Pancreas (tissue), 10 donors: ENCODE measurements around the gene ZSCAN1. TPM values are rescaled to one million over a fixed set of nuclear protein-coding genes. Genes with fewer than 3 reads are reported as not detected.

Source experiments
- ATAC-seq, 4 donors: fragments of 200-7000 bp; cut with Tn5 transposase; one replicate each; pipeline versions ENCODE4 v1.8.0 to v1.9.1; 2020; ENCODE audit warnings: mild to moderate bottlenecking in 4 of 4, moderate library complexity in 4 of 4
- DNase-seq, 6 donors: peaks; one replicate each; pipeline ENCODE4 v3.0.0-alpha.2; 2020
- FAIRE-seq: peaks from 2 replicates; lab custom pipeline; 2012; peaks lifted over from hg19 to GRCh38; lab: Jason Lieb, UNC
- H3K27ac ChIP-seq, 4 donors: fragments of 200-600 bp; sonication (generic); 1 replicate in 3 of 4; 2 replicates in 1 of 4; pipeline versions ENCODE4 v1.5.0 to v1.8.0; 2020
- H3K27me3 ChIP-seq, 4 donors: fragments of 200-600 bp; one replicate each; pipeline ENCODE4 v1.8.0; 2021
- H3K36me3 ChIP-seq, 3 donors: fragments of 200-600 bp; sonication (generic) in 1 of 3; one replicate each; pipeline versions ENCODE4 v1.5.0 to v1.8.0; 2020 to 2021
- H3K4me1 ChIP-seq, 3 donors: fragments of 200-600 bp; one replicate each; pipeline ENCODE4 v1.8.0; 2021
- H3K4me3 ChIP-seq, 4 donors: fragments of 200-600 bp; sonication (generic) in 2 of 4; one replicate each; pipeline versions ENCODE4 v1.5.0 to v1.8.0; 2020 to 2021
- H3K9me3 ChIP-seq, 4 donors: fragments of 200-600 bp; one replicate each; pipeline ENCODE4 v1.8.0; 2021
- CTCF ChIP-seq, 4 donors: fragments of 200-600 bp; sonication (generic) in 3 of 4; IDR thresholded peaks; one replicate each; pipeline versions ENCODE4 v1.5.0 to v1.8.0; 2021; ENCODE audit warnings: antibody characterized with exemption in 4 of 4
- WGBS, 2 donors: extraction: QIAGEN DNeasy Blood & Tissue Kit; methylation state at CpG; one replicate each; pipeline ENCODE4 v1.1.7; 2013; 5-methylcytosine and 5-hydroxymethylcytosine counted together
- intact Hi-C, 3 donors: fragments of 100-400 bp; cut with DNase I; formaldehyde crosslinking; loops; one replicate each; pipeline versions ENCODE4 v1.11.1 to v1.14.2; 2022
- polyA plus RNA-seq, 2 donors: library from polyadenylated mRNA; stranded (reverse); fragments of 200-250 nt; gene quantifications; one replicate each; pipeline ENCODE4 v1.2.3, GENCODE V29; 2013
- total RNA-seq, 6 donors: library from RNA; stranded (reverse); fragmentation: NEBNext Ultra II Directional in 4 of 6; extraction: Animal tissue kit (Norgen Biotek cat#: 25700) in 4 of 6; gene quantifications; one replicate each; pipeline versions ENCODE4 v1.2.1 to v1.2.4, GENCODE V29; 2021 to 2023
- donor health status: healthy with polysubstance abuse.
- donor health status: DM: no; HTN: no; CAD: no; lungs with moderate emphysema.
- donor health status: DM: no; HTN: no; CAD: no.
- donor health status: control.
- donor health status: control.
- donor health status: Bipolar disorder and iron deficiency.
- donor health status: DM: yes; HTN: yes; CAD: no.
- donor health status: DM: no; HTN: no; CAD: no.
- donor health status: DM: no; HTN: no; CAD: no.
- donor health status: DM: yes; HTN: yes; CAD: no.

The ZSCAN1 gene
- total and polyA plus RNA-seq, 8 donors = 0.25 to 7.1 (median 0.34) TPM; not detected in 1

GRCh38 chr19:58021541-58022282 lies 12.1 kb upstream of the ZSCAN1 start:
- ATAC-seq = peak; percentile 53 to 91 (median 82)
- no peaks in the 10 kb centered on the region for H3K36me3 ChIP-seq
- no peaks in the 10 kb centered on the region for H3K9me3 ChIP-seq
- TF ChIP-seq CTCF (IDR thresholded peaks at IDR 0.05) = peak in 2 of 4 donors; percentile 32 to 42
- no peaks in the 10 kb centered on the region for H3K27me3 ChIP-seq
- DNase-seq = peak in 3 of 6 donors; percentile 29 to 56 (median 40)
- intact Hi-C loops = loop anchor here in 1 of 3 donors (10.0 kb wide), 1 partner anchor 133 kb away; the partner anchor contains the start of gene ZNF329
- no peak overlapping the region for H3K4me3 ChIP-seq
- H3K4me1 ChIP-seq = no peaks in the 10 kb centered on the region
- H3K27ac ChIP-seq = no peak overlapping the region
- FAIRE-seq = no peak
- WGBS, 2 donors = 50 to 54% methylated on average over 30 of the region's 30 CpGs

GRCh38 chr19:58022283-58022660 lies 11.6 kb upstream of the ZSCAN1 start:
- no peaks in the 10 kb centered on the region for H3K4me1 ChIP-seq
- H3K27ac ChIP-seq = no peak overlapping the region
- ATAC-seq = no peak
- WGBS, 2 donors = 56 to 70% methylated on average over 4 of the region's 4 CpGs
- no peak for DNase-seq
- no peaks in the 10 kb centered on the region for H3K9me3 ChIP-seq
- no peak overlapping the region for H3K4me3 ChIP-seq
- intact Hi-C loops = loop anchor here in 1 of 3 donors (10.0 kb wide), 1 partner anchor 133 kb away; the partner anchor contains the start of gene ZNF329
- no peak for TF ChIP-seq CTCF (IDR thresholded peaks at IDR 0.05)
- H3K27me3 ChIP-seq = no peaks in the 10 kb centered on the region
- FAIRE-seq = no peak
- no peaks in the 10 kb centered on the region for H3K36me3 ChIP-seq

- TF ChIP-seq CTCF (IDR thresholded peaks at IDR 0.05) = no peak
- Histone ChIP-seq H3K36me3 (no peaks in the 10 kb centered on the region), H3K4me1 (no peaks in the 10 kb centered on the region), H3K27ac (no peak overlapping the region), H3K27me3 (no peaks in the 10 kb centered on the region), H3K9me3 (no peaks in the 10 kb centered on the region), H3K4me3 (no peak overlapping the region)
- no peak for DNase-seq
- intact Hi-C loops = loop anchor here in 1 of 3 donors (10.0 kb wide), 1 partner anchor 130 kb away; the partner anchor contains the start of gene ZNF329
- WGBS, 2 donors = 83 to 91% methylated on average over 12 of the region's 12 CpGs
- no peak for ATAC-seq
- FAIRE-seq = no peak
Measured at GRCh38 chr19:58024661-58025060, 9.2 kb upstream of the ZSCAN1 start.

- H3K4me1 ChIP-seq = no peaks in the 10 kb centered on the region
- intact Hi-C loops = no loop called here
- H3K36me3 ChIP-seq = no peaks in the 10 kb centered on the region
- no peak for FAIRE-seq
- TF ChIP-seq CTCF (IDR thresholded peaks at IDR 0.05) = no peak
- H3K4me3 ChIP-seq = peak overlapping the region in 3 of 4 donors; percentile 21 to 38 (median 35)
- no peaks in the 10 kb centered on the region for H3K9me3 ChIP-seq
- H3K27ac ChIP-seq = no peak overlapping the region
- no peaks in the 10 kb centered on the region for H3K27me3 ChIP-seq
- WGBS, 2 donors = 2 to 5% methylated on average over 11 to 20 of the region's 20 CpGs
- no peak for ATAC-seq
- DNase-seq = no peak
Measured at GRCh38 chr19:58034477-58034793, 610 bp downstream of the ZSCAN1 start.

- H3K4me1 ChIP-seq = no peaks in the 10 kb centered on the region
- no peak for DNase-seq
- H3K36me3 ChIP-seq = no peaks in the 10 kb centered on the region
- H3K27ac ChIP-seq = no peak overlapping the region
- ATAC-seq = no peak
- WGBS, 2 donors = 57 to 71% methylated on average over 8 of the region's 8 CpGs
- H3K27me3 ChIP-seq = no peaks in the 10 kb centered on the region
- FAIRE-seq = no peak
- H3K9me3 ChIP-seq = no peaks in the 10 kb centered on the region
- no peak for TF ChIP-seq CTCF (IDR thresholded peaks at IDR 0.05)
- no peak overlapping the region for H3K4me3 ChIP-seq
- intact Hi-C loops = no loop called here
Measured at GRCh38 chr19:58035863-58036262, 2.0 kb downstream of the ZSCAN1 start.
